ENCODE measurements around the gene AIRE. TPM values are rescaled to one million over a fixed set of nuclear protein-coding genes. Genes with fewer than 3 reads are reported as not detected.
"Not testable (repeated sequence)": the region's sequence is repeated elsewhere in the genome, so short reads cannot be mapped to it uniquely, and the experiment has no call there.

The AIRE gene
- total RNA-seq, 1 donor from 2014 or later: not detected

DNA sequence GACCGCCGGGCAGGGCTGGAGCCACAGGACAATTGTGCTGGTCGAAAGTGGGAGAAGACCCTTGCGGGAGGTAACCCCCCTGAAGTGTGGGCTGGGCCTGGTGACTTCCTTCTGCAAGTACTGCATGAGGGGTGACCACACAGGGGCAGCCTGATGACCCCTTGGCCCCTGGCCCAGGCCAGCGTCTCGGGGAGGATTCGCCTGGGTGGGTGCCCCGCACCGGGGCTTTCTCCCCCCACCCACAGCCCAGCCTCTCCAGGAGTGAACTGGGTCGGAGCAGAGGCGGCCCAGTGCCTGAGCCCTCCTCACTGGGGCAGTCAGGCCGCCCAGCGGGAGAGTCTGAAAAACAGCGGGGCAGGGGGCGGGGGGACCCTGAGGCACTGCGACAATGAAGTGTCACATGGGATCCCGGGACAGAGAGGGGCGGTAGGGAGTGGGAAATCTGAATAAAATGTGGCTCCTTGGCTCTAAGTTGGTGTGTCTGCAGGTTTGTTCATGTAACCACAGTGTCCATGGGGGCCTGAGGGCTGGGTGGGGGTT, 22.4 kb upstream of the AIRE start:
- intact Hi-C loops (cut with DNase I): no loop called here
- DNase-seq: no peak
- no peak for ATAC-seq (ENCODE audit: poor library complexity)

GRCh38 chr21:44263768-44264167, 21.9 kb upstream of the AIRE start:
- DNase-seq: no peak
- intact Hi-C loops (cut with DNase I): no loop called here
- ATAC-seq (ENCODE audit: poor library complexity): no peak

DNA sequence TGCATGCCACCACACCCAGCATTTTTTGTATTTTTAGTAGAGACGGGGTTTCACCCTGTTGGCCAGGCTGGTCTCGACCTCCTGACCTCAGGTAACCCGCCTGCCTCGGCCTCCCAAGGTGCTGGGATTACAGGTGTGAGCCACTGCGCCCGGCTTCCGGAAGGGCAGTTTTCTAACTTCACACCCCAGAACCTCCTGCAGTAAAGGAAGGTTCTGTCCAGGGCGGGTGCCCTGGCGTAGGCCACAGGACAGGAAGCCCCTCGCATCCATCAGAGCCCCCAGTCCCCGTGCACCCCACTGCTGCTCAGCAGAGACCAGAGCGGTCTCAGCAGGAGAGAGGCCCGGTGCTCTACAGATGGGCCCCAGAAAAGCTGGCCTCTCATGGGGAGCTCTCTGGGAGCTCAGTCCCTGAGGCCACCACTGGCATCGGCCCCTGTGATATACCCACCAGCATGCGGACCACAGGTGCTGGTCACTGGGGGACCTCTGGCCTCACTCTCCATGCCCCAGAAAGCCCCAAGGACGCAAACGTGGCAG, 19.9 kb upstream of the AIRE start:
- ATAC-seq (ENCODE audit: poor library complexity): no peak

GRCh38 chr21:44267655-44268142, 18.0 kb upstream of the AIRE start:
- intact Hi-C loops (cut with DNase I): no loop called here
- ATAC-seq (ENCODE audit: poor library complexity) (peak; percentile 39), DNase-seq (peak; percentile 63)

More for the DNA sequence above, 19.9 kb upstream of the AIRE start:
- intact Hi-C loops (cut with DNase I): no loop called here
- no peak for DNase-seq

DNA sequence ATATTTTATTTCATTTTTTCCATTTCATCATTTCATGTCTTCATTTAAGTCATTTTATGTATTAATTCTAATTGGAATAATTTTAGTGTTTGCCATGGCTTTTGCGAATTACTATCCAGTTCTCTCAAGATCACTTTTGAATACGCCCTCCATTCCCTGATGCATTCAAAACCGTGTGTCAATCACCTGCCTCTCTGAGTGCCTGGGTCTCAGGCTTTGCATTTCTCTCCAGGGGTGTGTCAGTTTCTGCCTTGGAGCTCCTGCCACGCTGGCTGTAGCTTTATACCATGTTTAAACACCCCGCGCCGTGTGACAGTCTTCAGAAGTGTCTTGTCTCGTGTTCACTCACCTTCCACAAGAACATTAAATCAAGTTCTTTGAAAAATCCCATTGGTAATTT, 16.6 kb upstream of the AIRE start:
- no peak for ATAC-seq (ENCODE audit: poor library complexity)
- DNase-seq: no peak
- intact Hi-C loops (cut with DNase I): no loop called here

DNA sequence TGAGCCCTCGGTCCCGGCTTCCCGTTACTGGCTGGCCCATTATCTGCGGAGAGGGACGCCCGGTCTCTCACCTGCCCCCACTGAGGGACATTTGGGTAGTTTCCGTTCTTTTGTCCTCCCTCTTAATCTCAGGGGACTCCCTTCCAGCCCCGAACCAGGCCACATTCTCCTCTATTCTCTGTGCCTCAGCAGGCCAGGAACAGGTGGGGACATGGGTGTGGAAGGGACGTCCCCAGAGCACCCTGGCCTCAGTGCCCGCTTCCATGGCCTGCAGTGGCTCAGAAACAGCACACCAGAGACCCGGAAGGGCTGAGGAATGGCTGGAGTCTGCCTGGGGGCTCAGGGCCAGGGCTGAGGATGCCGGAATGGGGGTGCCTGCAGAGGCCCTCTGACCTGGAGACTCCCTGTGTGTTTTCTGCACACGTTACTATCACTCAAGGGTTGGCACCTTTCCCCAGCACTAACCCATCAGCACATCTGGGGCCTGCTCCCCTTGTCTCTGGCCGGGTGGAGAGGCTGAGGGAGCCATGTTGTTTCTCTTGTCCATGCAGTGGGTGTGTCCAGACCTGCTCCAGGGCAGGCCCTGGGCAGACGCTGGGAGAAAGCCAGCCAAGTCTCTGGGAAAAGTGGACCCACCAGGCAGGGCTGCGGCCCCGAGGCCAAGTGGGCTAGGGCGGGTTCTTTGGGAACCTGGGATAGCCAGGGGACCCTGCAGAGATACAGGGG, 14.0 kb upstream of the AIRE start:
- intact Hi-C loops (cut with DNase I): no loop called here
- ATAC-seq (ENCODE audit: poor library complexity): no peak
- no peak for DNase-seq

GRCh38 chr21:44272284-44272858, 13.3 kb upstream of the AIRE start:
- DNase-seq (no peak), ATAC-seq (ENCODE audit: poor library complexity) (no peak)
- intact Hi-C loops (cut with DNase I): no loop called here

- ATAC-seq (ENCODE audit: poor library complexity): no peak
- DNase-seq: no peak
- intact Hi-C loops (cut with DNase I): no loop called here
Observed at GRCh38 chr21:44273046-44273445, 12.6 kb upstream of the AIRE start.

- ATAC-seq (ENCODE audit: poor library complexity): no peak
- DNase-seq: no peak
- intact Hi-C loops (cut with DNase I): no loop called here
Observed at GRCh38 chr21:44275041-44275440, 10.6 kb upstream of the AIRE start.

- no peak for DNase-seq
- ATAC-seq (ENCODE audit: poor library complexity): no peak
- intact Hi-C loops (cut with DNase I): no loop called here
Observed at GRCh38 chr21:44279354-44280260, 6.1 kb upstream of the AIRE start.

DNA sequence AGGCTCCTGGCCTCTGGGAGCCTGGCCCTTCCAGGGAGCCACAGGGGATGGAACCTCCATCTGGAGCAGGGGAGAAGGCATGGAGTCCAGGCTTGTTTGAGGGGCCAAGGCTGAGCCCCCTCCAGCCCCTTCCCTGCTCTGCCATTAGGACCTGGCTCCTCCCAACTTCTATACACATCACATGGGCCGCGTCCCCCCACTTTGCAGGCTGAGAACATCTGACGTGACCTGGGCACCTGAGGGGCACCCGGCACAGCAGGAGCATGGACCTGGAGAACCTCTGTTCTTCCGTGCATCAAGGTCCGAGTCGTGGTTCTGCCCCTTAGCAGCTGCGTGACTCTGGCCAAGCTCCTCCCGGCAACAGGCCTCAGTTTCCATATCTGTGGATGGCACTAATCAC, 3.9 kb upstream of the AIRE start:
- ATAC-seq (ENCODE audit: poor library complexity): no peak
- intact Hi-C loops (cut with DNase I): no loop called here
- no peak for DNase-seq

GRCh38 chr21:44282370-44282769, 3.3 kb upstream of the AIRE start:
- no peak for ATAC-seq (ENCODE audit: poor library complexity)
- intact Hi-C loops (cut with DNase I): no loop called here
- DNase-seq: no peak

DNA sequence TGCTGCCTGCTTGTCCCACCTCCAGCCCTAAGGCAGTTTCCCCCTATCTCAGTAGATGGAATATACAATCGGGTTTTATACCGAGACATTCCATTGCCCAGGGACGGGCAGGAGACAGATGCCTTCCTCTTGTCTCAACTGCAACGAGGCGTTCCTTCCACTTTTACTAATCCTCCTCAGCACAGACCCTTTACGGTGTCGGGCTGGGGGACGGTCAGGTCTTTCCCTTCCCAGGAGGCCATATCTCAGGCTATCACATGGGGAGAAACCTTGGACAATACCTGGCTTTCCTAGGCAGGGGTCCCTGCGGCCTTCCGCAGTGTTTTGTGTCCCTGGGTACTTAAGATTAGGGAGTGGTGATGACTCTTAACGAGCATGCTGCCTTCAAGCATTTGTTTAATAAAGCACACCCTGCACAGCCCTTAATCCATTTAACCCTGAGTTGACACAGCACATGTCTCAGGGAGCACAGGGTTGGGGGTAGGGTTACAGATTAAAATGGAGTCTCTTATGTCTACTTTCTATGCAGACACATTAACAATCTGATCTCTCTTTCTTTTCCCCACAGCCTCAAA, 2.4 kb upstream of the AIRE start:
- not testable (repeated sequence) for DNase-seq; ATAC-seq (ENCODE audit: poor library complexity)

DNA sequence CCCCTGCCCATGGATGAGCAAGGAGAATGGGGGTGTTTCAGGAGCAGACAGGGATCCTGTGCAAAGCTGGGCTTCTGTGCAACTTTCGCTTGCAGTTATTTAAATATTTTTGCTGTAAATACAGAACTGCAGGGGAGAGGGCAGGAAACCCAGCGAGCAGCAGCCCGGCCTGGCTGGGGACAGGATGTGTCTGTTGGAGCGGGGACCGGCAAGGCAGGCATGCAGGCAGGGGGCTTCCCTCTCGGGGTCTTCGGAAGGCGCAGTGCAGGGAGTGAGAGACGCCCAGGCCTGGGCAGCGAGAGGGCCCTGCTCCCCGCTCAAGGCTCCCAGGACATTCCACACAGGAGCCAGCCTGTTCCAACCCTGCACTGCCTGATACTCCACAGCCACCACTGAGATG, 1.7 kb upstream of the AIRE start:
- ATAC-seq (ENCODE audit: poor library complexity) (no peak), DNase-seq (no peak)
- intact Hi-C loops (cut with DNase I): no loop called here

More for the DNA sequence above, 2.4 kb upstream of the AIRE start:
- intact Hi-C loops (cut with DNase I): not testable (repeated sequence)

GRCh38 chr21:44286086-44286715, 525 bp downstream of the AIRE start:
- intact Hi-C loops (cut with DNase I): no loop called here
- no peak for DNase-seq
- ATAC-seq (ENCODE audit: poor library complexity): no peak

DNA sequence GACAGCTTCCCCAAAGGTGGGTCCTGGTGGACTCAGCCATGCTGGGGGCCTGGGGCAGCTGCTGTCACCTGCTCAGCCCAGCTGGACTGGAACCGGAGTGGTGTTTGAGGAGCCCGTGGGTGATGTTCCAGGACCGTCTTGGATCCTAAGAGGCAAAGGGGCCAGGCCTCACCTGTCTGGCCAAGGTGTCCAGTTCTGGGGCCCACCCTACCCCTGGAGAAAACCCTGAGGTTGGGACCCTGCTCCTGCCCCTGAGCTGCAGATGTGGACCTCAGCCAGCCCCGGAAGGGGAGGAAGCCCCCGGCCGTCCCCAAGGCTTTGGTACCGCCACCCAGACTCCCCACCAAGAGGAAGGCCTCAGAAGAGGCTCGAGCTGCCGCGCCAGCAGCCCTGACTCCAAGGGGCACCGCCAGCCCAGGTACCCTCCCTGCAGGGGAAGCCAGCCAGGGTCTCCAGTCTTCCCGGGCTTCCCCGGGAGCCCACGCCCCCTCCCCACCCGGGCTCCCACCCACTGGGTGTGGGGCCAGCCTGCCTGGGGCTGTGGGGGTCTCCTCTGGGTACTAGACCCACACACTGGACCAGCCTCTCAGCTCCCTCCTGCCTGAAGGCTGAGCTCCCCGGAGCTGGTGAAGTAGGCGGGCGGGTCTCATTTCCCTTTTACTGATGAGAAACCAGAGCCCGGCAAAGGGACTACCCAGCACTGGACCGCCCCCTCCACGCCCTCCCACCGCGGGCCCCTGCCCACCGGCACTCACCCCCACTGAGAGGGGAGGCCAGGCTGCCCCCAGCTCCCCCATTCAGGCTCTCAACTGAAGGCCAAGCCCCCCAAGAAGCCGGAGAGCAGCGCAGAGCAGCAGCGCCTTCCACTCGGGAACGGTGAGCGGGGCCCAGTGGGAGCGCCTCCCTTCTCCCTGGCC, 1.3 kb downstream of the AIRE start:
- DNase-seq (peak; percentile 35), ATAC-seq (ENCODE audit: poor library complexity) (no peak)
- intact Hi-C loops (cut with DNase I): no loop called here
